Spleen (tissue), 7 donors: ENCODE results near the gene DNAH10.

Experiments
- CTCF ChIP-seq, 11 experiments: fragments of 200-600 bp in 7 of 11; fragments of 450-650 bp in 4 of 11; sonication (generic) in 4 of 11; IDR thresholded peaks in 8 of 11; conservative IDR thresholded peaks in 3 of 11; 1 replicate in 7 of 11; 2 replicates in 4 of 11; pipeline versions ENCODE4 v1.4.0 to v1.8.0; 2016 to 2021; ENCODE audit warnings: antibody characterized with exemption in 11 of 11, inconsistent platforms in 4 of 11, mild to moderate bottlenecking in 1 of 11
- POLR2A ChIP-seq, 3 donors: fragments of 450-650 bp; IDR thresholded peaks; one replicate each; pipeline ENCODE4 v1.5.1; 2017; ENCODE audit warnings: antibody characterized with exemption in 3 of 3, mild to moderate bottlenecking in 1 of 3
- donor health status: DM: no; HTN: no; CAD: no; lungs with moderate emphysema.
- donor health status: DM: no; HTN: no; CAD: no.
- donor health status: DM: no; HTN: no; CAD: no.

GRCh38 chr12:123917337-123917850 is 155.3 kb downstream of the DNAH10 start:
- TF ChIP-seq POLR2A (IDR thresholded peaks at IDR 0.05) (no peak), CTCF (IDR thresholded peaks at IDR 0.05 in 8 of 11, conservative IDR thresholded peaks at IDR 0.05 in 3 of 11) (no peak)
